Prostate gland (tissue), 2 donors: ENCODE data around the gene MEX3D. TPM values are rescaled to one million over a fixed set of nuclear protein-coding genes. Genes with fewer than 3 reads are reported as not detected.

Experiments used
- DNase-seq: peaks from one replicate; pipeline ENCODE4 v3.0.0-alpha.2; 2019; ENCODE audit warnings: low spot score
- H3K27ac ChIP-seq, 2 donors: fragments of 200-600 bp; sonication (generic); 2 replicates each; pipeline ENCODE4 v1.5.1; 2017 to 2019
- H3K27me3 ChIP-seq: fragments of 200-600 bp; sonication (generic); replicated peaks from 2 replicates; pipeline ENCODE4 v1.5.1; 2019; ENCODE audit not compliant: insufficient read depth
- H3K36me3 ChIP-seq, 2 donors: fragments of 200-600 bp; sonication (generic); 1 replicate in 1 of 2; 2 replicates in 1 of 2; pipeline versions ENCODE4 v1.5.1 to v1.8.1; 2017 to 2019
- H3K4me1 ChIP-seq: fragments of 200-600 bp; sonication (generic); replicated peaks from 2 replicates; pipeline ENCODE4 v1.5.1; 2019
- H3K4me3 ChIP-seq, 2 donors: fragments of 200-600 bp; sonication (generic); 2 replicates each; pipeline ENCODE4 v1.5.1; 2017 to 2019
- H3K9me3 ChIP-seq: fragments of 200-600 bp; sonication (generic); 2 replicates; pipeline ENCODE4 v1.5.1; 2017
- CTCF ChIP-seq, 4 experiments: fragments of 200-600 bp in 2 of 4; fragments of 450-650 bp in 2 of 4; sonication (generic) in 2 of 4; IDR thresholded peaks; 1 replicate in 3 of 4; 2 replicates in 1 of 4; pipeline ENCODE4 v1.5.1; 2016 to 2019; ENCODE audit warnings: antibody characterized with exemption in 4 of 4, mild to moderate bottlenecking in 2 of 4, moderate library complexity in 2 of 4
- POLR2A ChIP-seq: fragments of 450-650 bp; IDR thresholded peaks from one replicate; pipeline ENCODE4 v1.6.1; 2016; ENCODE audit warnings: antibody characterized with exemption, mild to moderate bottlenecking
- POLR2AphosphoS5 ChIP-seq: sonication (generic); formaldehyde crosslinking; IDR thresholded peaks from one replicate; pipeline ENCODE4 v1.6.1; 2017; ENCODE audit warnings: antibody characterized with exemption
- WGBS: methylation state at CpG from one replicate; pipeline ENCODE4 v1.1.5; 2018; 5-methylcytosine and 5-hydroxymethylcytosine counted together
- intact Hi-C: fragments of 100-400 bp; cut with DNase I; formaldehyde crosslinking; loops from one replicate; pipeline ENCODE4 v1.14.2; 2022
- total RNA-seq, 2 donors: library from RNA; depleted of rRNA; stranded (reverse); fragments of >200 nt; gene quantifications; one replicate each; pipeline ENCODE4 v1.1.0, GENCODE V29; 2016

Gene MEX3D
- total RNA-seq, 2 donors from 2014 or later: 60.6 to 87.0 TPM

GRCh38 chr19:1516395-1516753 is 51.8 kb downstream of the MEX3D start:
- H3K4me3 ChIP-seq: no peak overlapping the region
- TF ChIP-seq POLR2AphosphoS5 (no peak), CTCF (IDR thresholded peaks at IDR 0.05) (no peak), POLR2A (no peak)
- WGBS: 62% methylated on average over 8 of the region's 8 CpGs
- H3K4me1 ChIP-seq: no peaks in the 10 kb centered on the region
- H3K9me3 ChIP-seq: no peaks in the 10 kb centered on the region
- peaks cover 3% of the 10 kb centered on the region for H3K27me3 ChIP-seq
- no peaks in the 10 kb centered on the region for H3K36me3 ChIP-seq
- no peak for DNase-seq
- intact Hi-C loops: no loop called here
- no peak overlapping the region for H3K27ac ChIP-seq

GRCh38 chr19:1514986-1515721 is 53.0 kb downstream of the MEX3D start:
- Histone ChIP-seq H3K27ac (no peak overlapping the region), H3K27me3 (peaks cover 3% of the 10 kb centered on the region), H3K36me3 (no peaks in the 10 kb centered on the region), H3K4me1 (no peaks in the 10 kb centered on the region), H3K9me3 (no peaks in the 10 kb centered on the region), H3K4me3 (no peak overlapping the region)
- TF ChIP-seq CTCF (IDR thresholded peaks at IDR 0.05) (no peak), POLR2A (no peak), POLR2AphosphoS5 (no peak)
- intact Hi-C loops: no loop called here
- 61% methylated on average over 14 of the region's 14 CpGs for WGBS
- no peak for DNase-seq

- TF ChIP-seq CTCF (IDR thresholded peaks at IDR 0.05) (peak in 1 of 4 experiments; percentile 0), POLR2AphosphoS5 (no peak), POLR2A (no peak)
- no peak overlapping the region for H3K4me3 ChIP-seq
- WGBS: 79% methylated on average over 10 of the region's 10 CpGs
- no peaks in the 10 kb centered on the region for H3K4me1 ChIP-seq
- no peaks in the 10 kb centered on the region for H3K36me3 ChIP-seq
- intact Hi-C loops: no loop called here
- no peaks in the 10 kb centered on the region for H3K9me3 ChIP-seq
- H3K27ac ChIP-seq: no peak overlapping the region
- no peak for DNase-seq
- peaks cover 3% of the 10 kb centered on the region for H3K27me3 ChIP-seq
Measured at GRCh38 chr19:1514295-1514661, 53.8 kb downstream of the MEX3D start.

- peaks cover 3% of the 10 kb centered on the region for H3K27me3 ChIP-seq
- no peaks in the 10 kb centered on the region for H3K36me3 ChIP-seq
- H3K4me3 ChIP-seq: peak overlapping the region; percentile 32 to 37
- H3K4me1 ChIP-seq: no peaks in the 10 kb centered on the region
- WGBS: 4% methylated on average over 32 of the region's 52 CpGs
- intact Hi-C loops: no loop called here
- no peak for DNase-seq
- peak overlapping the region in 1 of 2 donors; percentile 42 for H3K27ac ChIP-seq
- peak; percentile 11 to 49 (median 42) for TF ChIP-seq CTCF (IDR thresholded peaks at IDR 0.05)
- TF ChIP-seq POLR2AphosphoS5: no peak
- no peaks in the 10 kb centered on the region for H3K9me3 ChIP-seq
Measured at GRCh38 chr19:1513499-1514294, 54.4 kb downstream of the MEX3D start.
